HG02884 (cell line): ENCODE measurements around the gene WNK2.

Experiments
- ATAC-seq: cut with Tn5 transposase; IDR thresholded peaks from one replicate; pipeline ENCODE4 v1.9.1; 2021; ENCODE audit warnings: mild to moderate bottlenecking, moderate library complexity; ENCODE audit not compliant: unreplicated experiment

The WNK2 gene

DNA sequence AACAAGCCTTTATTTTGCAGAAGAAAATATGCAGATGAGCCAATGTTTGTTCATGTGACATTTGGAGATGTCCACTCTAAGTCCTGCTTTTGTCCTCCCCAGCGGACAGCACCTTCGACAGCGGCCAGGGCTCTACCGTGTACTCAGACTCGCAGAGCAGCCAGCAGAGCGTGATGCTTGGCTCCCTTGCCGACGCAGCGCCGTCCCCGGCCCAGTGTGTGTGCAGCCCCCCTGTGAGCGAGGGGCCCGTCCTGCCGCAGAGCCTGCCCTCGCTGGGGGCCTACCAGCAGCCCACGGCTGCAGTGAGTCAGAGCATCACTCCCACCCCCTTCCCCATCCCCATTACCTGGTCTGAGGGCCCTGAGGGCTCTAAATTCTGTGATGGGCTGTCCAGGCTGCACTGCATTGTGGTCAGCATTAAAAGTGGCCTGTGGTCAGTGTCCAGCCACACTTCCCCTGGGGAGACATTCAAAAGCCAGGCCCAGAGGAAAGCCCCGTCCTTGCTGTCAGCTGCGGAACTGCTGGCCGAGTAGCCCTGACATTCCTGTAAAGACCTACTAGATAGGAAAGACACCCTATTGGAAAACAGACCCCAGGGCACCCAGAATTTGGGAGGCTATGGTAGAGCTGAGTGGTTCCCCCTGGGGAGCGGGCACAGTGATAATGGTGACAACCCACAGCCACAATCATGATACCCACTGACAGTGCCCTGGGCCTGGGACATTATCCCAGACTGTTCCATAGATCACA is 69.0 kb downstream of the WNK2 start:
- ATAC-seq = no peak

DNA sequence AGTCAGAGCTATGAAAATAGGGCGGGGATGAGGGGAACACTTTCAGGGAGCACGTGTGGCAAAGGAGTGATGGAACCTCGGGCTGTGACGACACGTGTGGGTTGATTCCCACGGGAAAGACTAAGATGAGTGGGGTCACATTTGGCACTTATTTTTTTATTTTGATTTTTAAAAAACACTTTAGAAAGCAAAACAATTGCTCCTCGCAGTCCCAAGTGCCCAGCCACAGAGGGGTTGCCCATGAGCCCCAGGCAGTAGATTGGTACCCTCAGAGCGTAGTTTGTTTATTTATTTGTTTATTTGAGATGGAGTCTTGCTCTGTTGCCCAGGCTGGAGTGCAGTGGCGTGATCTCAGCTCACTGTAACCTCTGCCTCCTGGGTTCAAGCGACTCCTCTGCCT is 69.7 kb downstream of the WNK2 start:
- ATAC-seq = no peak

DNA sequence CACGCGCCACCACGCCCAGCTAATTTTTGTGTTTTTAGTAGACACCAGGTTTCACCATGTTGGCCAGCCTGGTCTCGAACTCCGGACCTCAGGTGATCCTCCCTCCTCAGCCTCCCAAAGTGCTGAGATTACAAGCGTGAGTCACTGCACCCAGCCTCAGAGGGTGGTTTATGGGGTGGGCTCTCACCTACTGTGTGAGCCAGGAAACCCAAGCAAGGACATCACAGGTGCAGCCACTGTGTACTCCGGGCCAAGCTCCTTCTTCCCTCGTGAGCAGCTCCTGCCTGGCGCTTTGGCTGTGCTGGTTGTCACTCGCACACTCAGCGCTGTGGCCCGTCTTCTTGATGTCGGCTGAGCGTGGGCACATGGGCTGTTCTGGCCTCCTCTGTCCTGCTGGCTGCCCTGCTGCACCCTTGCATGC is 70.1 kb downstream of the WNK2 start:
- ATAC-seq = no peak

DNA sequence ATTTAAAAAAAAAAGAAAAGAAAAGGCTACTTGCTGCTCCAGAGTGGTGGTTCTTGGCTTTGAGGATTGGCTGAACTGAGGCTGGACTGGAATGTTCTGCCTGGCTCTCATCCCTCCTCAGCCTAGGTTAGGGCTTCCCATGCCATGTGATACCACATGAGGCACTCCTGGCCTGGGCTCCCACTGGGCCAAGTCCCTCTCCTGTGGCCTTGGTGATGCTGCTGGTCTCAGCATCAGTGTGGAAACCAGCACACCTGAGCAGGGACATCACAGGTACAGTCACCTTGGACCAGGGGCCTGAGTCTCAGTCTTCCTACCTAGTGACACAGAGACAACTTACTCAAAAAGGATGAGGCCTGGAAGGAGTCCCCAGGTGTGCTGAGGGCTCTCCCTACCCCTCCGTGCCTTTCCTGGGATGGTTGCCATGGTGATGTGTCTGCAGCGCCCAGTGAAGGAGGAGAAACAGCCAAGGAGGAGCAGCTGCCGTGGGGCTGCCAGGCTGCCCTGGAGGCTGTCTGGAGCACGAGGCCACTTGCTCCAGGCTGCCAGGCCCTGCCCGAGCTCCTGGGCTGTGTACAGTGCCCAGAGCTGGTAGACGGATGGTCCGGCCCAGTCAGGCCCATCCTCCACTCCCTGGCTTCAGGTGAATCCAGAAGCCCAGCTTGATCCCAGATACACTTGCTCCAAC is 71.0 kb downstream of the WNK2 start:
- no peak for ATAC-seq

DNA sequence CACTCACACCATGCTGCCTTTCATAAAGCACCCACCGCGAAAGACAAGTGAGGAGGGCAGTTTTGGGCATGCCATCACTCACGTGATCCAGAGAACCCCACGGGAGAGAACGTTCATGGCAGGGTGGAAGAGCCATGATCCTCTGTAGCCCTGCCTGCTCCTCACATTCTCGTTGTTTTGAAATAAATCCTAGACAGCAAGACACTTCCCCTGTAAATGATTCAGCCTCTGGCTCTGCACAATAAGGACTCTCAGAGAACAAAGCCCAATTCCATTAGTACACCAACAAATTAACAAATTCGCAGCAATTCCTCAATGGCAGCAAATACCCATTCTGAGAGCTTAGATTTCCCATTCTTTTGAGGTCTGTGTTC is 71.5 kb downstream of the WNK2 start:
- no peak for ATAC-seq

DNA sequence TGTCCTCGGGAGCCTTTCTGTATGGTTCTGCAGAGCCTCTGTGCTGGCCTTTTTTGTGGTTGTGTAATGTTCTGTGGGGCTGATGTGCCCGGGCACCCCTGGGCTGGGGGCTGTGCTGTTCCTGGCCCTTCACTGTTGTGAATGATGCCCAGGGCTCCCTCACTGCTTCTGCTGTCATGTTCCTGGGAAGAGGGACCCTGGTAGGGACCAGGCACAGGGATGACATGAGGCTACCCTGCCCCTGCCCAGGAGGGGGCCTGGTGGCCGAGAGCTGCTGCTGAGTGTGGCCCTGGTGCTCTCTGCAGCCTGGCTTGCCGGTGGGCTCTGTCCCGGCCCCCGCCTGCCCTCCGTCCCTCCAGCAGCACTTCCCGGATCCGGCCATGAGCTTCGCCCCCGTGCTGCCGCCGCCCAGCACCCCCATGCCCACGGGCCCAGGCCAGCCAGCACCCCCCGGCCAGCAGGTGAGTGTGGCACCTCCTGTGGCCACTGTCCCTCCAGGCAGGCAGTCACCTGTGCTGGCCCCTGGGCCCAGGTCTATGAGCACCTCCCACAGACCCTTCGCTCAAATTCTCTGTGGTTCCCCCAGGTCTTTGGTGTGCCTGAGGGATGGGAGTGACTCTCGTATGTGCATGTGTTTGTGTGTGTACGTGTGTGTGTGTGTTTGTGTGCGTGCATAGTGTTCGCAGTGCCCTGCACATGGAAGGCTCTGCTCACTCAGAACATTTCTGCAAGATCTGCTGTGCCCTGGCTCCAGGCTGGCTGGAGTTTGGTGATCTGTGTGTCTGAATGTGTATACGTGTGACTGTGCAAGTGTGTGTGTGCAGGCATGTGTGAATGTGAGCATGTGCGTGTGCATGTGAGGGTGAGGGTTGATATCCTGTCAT is 72.3 kb downstream of the WNK2 start:
- no peak for ATAC-seq

DNA sequence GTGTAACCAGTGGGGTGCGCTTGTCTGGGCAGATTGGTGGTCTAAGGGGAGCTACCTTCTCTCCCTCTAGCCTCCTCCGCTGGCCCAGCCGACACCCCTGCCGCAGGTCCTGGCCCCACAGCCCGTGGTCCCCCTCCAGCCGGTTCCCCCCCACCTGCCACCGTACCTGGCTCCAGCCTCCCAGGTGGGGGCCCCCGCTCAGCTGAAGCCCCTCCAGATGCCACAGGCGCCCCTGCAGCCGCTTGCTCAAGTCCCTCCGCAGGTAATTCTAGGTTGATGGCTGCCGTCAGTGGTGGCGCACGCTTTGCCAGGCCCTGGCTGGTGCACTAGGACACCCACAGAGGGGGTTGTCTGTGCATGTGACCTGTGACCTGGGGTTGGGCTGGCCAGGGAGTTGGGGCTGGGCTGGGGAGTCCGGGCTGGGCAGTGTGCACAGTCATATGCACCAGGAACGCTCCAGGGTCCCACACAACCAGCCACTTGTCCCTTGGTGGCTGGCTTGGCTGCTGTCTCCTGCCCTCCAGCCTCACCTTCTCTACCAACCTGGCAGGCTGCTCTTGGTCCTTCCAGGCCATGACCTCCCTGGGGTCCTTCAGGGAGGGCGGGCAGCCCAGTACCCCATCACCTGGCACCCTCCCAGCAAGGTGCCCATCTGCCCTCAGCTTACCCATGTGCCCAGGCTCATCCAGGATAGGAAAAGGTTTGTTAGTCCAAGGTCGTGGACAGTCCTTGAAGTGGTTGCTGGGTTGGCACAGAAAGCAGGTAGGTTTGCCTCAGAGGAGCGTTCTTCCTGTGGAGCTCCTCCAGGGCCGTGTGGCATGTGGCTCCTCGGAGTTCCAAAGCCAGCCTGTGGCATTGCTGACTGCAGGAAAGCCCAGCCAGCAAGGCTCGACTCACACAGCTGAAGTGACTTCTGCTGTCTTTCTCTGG is 73.2 kb downstream of the WNK2 start:
- ATAC-seq = no peak

DNA sequence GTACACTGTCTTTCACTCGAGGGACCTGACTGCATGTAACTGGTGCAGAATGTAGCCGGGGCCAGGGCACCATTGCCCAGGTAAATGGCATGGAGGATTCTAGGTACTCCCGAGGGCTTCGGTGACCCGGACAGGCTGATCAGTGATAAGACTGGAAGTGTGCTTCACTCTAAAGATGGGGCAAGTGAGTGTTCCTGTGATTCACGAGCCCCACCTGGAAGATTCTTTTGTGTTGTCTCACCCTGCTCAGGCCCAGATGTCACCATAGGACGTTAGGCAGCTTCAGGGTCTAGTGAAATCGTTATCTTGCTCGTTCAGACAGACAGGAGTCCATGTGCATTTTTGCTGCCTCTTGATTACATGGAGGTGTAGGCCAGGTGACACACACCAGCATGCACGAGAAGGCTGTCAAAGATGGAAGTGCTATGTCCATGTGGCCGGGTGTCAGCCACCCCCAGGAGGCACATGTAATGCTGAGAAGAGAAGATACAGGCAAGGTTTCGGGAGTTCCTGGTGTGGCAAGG is 73.9 kb downstream of the WNK2 start:
- ATAC-seq = no peak

DNA sequence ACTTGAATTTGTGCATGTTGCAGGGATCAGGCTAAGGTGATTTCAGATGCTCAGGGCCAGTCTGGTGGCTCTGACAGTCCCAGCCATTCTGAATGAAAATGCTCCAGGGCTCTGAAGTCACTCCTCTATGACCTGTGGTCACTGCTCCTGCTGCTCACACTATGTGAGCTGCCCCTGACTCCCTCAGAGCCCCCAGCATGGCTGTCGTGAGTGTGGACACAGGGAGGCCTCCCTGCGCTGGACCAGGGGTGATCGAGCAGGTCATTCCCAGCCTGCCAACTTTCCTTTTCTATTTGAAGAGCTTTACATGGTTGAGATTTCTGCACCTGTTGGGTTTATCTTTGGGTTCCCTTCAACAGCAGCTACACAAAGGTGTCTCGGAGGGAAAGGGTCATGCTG is 74.5 kb downstream of the WNK2 start:
- ATAC-seq = no peak

DNA sequence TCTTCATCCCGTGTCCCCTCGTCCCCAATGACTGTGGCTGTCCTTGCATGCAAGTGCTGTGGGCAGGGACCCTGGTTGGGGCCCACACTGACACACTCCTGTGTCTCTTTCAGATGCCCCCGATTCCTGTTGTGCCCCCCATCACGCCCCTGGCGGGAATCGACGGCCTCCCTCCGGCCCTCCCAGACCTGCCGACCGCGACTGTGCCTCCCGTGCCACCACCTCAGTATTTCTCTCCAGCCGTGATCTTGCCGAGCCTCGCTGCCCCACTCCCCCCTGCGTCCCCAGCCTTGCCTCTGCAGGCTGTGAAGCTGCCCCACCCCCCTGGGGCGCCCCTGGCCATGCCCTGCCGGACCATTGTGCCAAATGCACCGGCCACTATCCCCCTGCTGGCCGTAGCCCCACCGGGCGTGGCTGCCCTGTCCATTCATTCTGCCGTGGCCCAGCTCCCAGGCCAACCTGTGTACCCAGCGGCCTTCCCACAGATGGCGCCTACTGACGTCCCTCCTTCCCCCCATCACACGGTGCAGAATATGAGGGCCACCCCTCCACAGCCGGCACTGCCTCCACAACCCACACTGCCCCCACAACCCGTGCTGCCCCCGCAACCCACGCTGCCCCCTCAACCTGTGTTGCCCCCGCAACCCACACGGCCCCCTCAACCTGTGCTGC is 75.0 kb downstream of the WNK2 start:
- ATAC-seq = no peak

DNA sequence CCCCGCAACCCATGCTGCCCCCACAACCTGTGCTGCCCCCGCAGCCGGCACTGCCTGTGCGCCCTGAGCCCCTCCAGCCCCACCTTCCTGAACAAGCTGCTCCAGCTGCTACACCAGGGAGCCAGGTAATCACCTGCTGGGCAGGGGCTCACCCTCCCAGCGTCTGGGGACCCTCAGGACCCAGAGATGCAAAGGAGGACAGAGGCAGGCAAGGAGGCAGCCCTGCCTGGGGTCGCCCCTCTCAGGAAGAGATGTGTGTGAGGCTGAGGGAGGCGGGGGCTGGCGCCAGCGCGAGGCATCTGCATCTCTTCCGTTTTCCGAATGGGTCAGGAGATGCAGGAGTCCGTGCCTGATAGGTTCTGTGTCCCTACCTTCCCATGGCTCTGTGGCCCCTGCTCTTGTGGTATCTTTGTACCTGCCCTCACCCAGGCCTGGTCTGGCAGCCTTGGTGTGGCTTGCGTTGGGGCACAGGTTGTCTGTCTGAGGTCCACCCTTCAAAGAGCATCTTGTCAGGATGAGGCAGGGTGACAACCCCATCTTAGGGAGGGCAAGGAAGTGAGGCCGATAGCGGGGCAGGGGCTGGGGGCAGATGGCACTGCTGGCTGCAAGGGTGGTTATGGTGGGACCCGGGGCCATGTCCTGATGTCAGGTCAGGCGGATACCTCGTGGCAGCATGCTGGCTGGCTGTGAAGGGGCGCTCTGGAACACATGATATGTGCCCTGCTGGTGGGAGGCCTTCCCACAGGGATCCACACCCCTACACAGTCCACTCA is 75.7 kb downstream of the WNK2 start:
- no peak for ATAC-seq

DNA sequence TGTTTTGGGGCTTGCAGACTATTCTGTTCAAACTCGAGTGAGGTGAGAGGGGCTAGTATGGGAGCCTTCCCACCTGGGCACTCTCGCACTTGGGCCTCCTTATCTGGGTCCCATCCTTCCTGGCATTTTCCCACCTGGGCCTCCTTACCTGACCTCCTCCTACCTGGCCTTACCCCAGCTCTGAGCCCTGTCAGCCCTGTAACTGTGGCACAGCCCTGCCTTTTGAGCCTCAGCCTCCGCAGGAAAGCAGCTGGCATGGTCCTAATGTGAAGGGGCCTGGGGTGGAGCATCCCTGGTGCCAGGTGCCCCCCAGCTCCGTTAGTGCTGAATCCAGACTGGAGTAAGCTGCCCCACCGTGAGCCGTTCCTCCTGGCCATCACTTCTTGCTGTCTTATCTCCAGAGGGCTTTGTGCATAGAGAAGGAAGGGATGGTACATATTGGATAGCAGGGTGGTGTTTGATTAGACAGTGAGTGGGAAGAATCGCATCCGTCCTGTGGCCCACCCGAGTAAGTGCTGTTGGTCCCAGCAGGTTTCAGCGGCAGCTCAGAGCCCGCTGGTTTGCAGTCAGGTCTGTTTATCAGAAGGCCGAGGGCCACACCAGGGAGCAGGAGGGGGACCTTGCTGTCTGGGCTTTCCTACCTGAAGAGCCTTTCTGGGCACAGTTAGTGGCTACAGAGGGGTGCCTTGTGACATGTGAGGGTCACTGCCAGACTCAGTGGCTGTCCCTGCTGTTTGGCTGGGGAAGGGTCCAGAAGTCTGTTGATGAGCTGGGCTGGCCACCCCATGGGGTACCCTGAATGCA is 76.5 kb downstream of the WNK2 start:
- no peak for ATAC-seq

DNA sequence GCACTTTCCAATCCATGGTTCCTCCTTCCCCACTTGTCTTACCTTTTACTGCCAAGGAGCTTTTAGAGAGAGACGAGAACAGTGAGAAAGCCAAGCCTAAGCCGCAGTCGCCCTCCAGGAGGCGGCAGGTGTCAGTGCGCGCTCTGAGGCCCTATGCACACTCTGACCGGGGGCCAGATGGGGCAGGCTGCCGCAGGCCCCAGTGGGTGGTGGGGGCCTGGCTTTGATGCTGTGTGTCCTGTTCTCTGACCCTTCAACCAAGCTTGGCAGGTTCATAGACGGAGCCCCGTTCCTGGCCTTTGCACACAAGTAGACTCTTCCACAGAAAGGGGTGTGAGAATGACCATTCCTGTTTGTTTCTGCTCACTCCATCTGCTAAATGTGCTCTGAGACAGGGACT is 77.3 kb downstream of the WNK2 start:
- no peak for ATAC-seq

DNA sequence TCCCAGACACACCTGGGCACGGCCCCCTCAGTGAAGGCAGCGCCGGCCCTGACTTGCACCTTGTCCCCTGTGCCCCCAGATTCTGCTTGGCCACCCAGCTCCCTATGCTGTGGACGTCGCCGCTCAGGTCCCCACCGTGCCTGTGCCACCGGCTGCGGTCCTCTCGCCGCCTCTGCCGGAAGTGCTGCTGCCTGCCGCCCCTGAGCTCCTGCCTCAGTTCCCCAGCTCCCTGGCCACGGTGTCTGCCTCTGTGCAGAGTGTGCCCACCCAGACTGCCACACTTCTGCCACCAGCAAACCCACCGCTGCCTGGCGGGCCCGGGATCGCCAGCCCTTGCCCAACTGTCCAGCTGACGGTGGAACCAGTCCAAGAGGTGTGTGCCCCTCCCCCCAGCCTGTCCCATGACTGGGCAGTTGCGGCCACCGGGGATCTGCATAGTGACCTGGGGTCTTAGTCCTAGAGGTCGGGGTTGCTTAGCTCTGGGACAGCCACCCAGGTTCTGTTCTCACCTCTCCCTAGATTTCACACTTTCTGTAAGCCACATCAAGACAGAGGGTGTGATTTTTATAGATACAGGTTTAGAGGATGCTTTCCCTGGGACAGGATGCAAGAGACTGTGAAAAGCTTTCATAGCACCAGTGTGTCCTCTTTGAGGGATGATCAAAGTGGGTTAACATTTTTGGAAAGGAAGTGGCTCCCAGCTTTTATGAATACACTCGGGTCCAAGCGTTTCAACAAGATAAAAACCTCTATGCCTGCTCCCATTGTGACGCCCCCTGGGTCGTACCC is 78.0 kb downstream of the WNK2 start:
- no peak for ATAC-seq

DNA sequence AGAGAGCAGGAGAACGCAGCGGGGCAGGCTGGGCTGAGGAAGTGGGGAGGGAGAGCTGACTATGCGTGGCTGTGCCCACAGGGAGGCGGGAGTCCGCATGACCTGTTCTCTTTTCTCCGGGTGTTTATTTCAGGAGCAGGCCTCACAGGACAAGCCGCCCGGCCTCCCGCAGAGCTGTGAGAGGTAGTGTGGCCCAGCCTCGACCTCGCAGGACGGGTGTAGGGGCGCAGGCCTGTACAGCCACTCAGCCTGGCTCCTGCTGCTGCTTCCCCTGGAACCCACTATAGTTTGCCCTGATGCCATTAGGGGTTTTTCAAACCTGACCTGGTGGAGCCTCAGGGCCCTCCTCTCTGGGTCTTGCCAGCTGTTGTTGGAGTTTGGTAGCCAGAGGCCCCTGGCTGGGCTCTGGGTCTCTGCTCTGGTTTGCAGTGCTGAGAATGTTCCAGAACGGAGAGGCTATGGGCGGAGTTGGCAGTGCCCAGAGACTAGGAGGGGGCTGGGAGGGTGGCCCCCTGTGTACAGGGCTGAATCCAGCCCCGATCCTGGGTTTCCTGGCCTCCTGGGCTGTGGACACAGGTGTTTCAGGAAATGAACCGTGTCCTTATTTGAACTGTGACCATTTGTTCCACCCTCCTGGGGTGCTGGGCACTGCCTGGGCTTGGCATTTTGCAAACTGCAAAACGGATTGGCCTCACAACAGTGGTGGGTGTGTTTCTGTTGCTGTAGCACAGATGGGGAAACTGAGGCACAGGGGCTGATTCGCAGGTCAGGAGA is 78.8 kb downstream of the WNK2 start:
- ATAC-seq = no peak

DNA sequence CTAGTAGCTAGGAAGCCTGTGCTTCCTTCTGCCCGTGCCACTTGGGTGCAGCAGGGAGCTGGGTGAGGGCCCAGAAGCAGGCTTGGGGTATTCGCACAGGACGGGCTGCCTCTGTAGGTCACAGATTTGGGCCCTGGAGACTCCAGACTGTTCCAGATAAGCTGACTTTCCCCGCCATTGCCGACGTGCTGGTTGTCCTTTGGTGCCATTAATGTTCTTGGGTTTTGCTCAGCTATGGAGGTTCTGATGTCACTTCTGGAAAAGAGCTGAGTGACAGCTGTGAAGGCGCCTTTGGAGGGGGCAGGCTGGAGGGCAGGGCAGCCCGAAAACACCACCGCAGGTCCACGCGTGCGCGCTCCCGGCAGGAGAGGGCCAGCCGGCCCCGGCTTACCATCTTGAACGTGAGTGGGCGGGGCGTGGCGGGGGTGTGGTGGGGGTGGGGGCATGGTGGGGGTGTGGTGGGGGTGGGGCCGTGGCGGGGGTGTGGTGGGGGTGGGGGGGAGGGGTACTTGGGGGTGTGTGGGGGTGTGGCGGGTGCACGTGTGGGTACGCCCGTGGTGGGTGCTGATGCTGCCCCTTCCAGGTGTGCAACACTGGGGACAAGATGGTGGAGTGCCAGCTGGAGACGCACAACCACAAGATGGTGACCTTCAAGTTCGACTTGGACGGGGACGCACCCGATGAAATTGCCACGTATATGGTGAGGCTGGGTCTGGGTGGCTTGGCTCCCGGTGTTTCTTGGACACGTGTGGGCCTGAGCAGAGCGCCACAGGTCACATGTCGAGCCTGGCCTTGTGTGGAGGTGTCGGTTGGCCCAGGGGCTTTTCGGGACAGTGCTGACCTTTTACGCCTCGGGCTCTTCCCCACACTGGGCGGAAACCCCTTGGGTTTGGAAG is 79.6 kb downstream of the WNK2 start:
- ATAC-seq = no peak
